ENCODE results near the gene PVRIG. TPM values are rescaled to one million over a fixed set of nuclear protein-coding genes. Genes with fewer than 3 reads are reported as not detected.

PVRIG gene
- total and polyA plus RNA-seq, 2 of the 8 experiments (the other 6 are each of a cell fraction or from before 2014, with no cell fraction given), result 0.15 TPM; not detected in 1

DNA sequence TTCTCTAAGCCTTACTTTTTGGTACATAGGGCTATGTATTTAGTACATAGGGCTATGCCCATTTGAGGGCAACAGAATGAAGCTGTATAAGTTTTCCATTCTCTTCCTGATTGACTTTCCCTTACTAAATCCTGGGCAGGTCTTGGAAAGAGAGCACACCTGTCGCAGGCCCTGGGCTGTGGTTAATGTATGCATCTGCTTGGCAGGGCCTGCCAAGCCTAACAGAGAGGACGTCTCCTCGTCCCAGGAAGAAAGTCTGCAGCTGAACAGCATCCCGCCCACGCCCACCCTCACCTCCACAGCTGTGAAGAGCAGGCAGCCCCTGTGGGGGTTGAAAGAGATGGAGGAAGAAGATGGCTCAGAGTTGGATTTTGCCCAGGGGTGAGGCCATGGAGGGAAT is 8.9 kb upstream of the PVRIG start:
- Histone ChIP-seq H3K79me2 (ENCODE audit: control insufficient read depth in 1 of 2, insufficient read depth in 2 of 2, low read length in 2 of 2) (no peaks in the 10 kb centered on the region), H3K4me1 (replicated peaks in 1 of 4; ENCODE audit: control insufficient read depth in 3 of 4, insufficient read depth in 4 of 4, low read length in 3 of 4) (peaks cover 0 to 4% (median 1%) of the 10 kb centered on the region in 4 experiments; a peak in 1 of 7 replicates), H3K4me3 (ENCODE audit: extremely low read depth in 1 of 4, insufficient read depth in 2 of 4, low read depth in 3 of 4, low read length in 4 of 4) (no peak overlapping the region), H2BK120ac (replicated peaks; ENCODE audit: low read depth, low read length) (no peak overlapping the region), H3K14ac (ENCODE audit: insufficient read length) (no peak overlapping the region), H4K20me1 (replicated peaks in 1 of 2; ENCODE audit: control insufficient read depth in 1 of 2, insufficient read depth in 2 of 2, low read length in 2 of 2) (no peaks in the 10 kb centered on the region), H2AFZ (ENCODE audit: low read length) (no peak overlapping the region), H2BK20ac (ENCODE audit: low read length) (no peak overlapping the region), H2BK5ac (ENCODE audit: low read depth, low read length) (no peak overlapping the region), H3K79me1 (ENCODE audit: low read depth, low read length) (no peaks in the 10 kb centered on the region), H2AK5ac (ENCODE audit: low read depth, low read length) (no peak overlapping the region), H4K91ac (replicated peaks; ENCODE audit: insufficient read length, low read length) (no peak overlapping the region), H2BK12ac (ENCODE audit: low read depth, low read length) (no peak overlapping the region), H3K23ac (ENCODE audit: insufficient read length) (no peak overlapping the region), H3K18ac (ENCODE audit: extremely low read depth, low read length) (no peak overlapping the region), H3K23me2 (ENCODE audit: low read depth, low read length) (no peaks in the 10 kb centered on the region), H3K27ac (ENCODE audit: low read depth, low read length) (no peak overlapping the region), H3K36me3 (ENCODE audit: control insufficient read depth in 2 of 4, insufficient read depth in 4 of 4, low read length in 3 of 4) (no peaks in the 10 kb centered on the region), H3K9me3 (ENCODE audit: insufficient read depth in 2 of 2, low read depth in 1 of 2, low read length in 1 of 2) (no peaks in the 10 kb centered on the region), H3K27me3 (replicated peaks in 1 of 4; ENCODE audit: control insufficient read depth in 3 of 4, extremely low read depth in 1 of 4, insufficient read depth in 3 of 4, low read length in 3 of 4) (peaks cover 0 to 14% (median 6%) of the 10 kb centered on the region in 4 experiments; a peak in 6 of 7 replicates), H3K56ac (replicated peaks; ENCODE audit: insufficient read length, low read depth, low read length) (no peak overlapping the region), H3K4ac (replicated peaks; ENCODE audit: insufficient read length, low read depth, low read length) (no peak overlapping the region), H4K5ac (ENCODE audit: insufficient read length, low read depth, low read length) (no peak overlapping the region), H2BK15ac (ENCODE audit: low read length) (no peak overlapping the region), H4K8ac (ENCODE audit: extremely low read depth, insufficient read depth, low read length) (no peak overlapping the region), H3K4me2 (ENCODE audit: insufficient read depth in 1 of 2, low read depth in 2 of 2, low read length in 2 of 2) (no peak overlapping the region), H3K9ac (replicated peaks in 1 of 4; ENCODE audit: extremely low read depth in 1 of 4, low read depth in 3 of 4, low read length in 3 of 4) (no peak overlapping the region)
- DNase-seq (ENCODE audit: low read depth in 1 of 2, low spot score in 2 of 2) (no peak), FAIRE-seq (no peak)
- ChIA-PET POLR2A (ENCODE audit: partially characterized antibody) (interaction anchor here (0.6 to 1.5 kb wide), 9 partner anchors 8 to 303 kb away, joined by 3 to 6 read pairs (median 3); partner anchors contain the start of genes GAL3ST4, LAMTOR4 and PVRIG), CTCF (ENCODE audit: partially characterized antibody) (interaction anchor here (0.7 to 2.4 kb wide), 5 partner anchors 24 to 79 kb away, joined by 3 to 23 read pairs (median 5); no protein-coding TSS in a partner anchor)
- 89% methylated on average over 5 of the region's 5 CpGs; no CpG with 5 or more reads in 1 of the 2 experiments for WGBS, 2 experiments (ENCODE audit: extremely low coverage in 1 of 2, insufficient coverage in 1 of 2, insufficient read length in 1 of 2, insufficient replicate concordance in 2 of 2, low coverage in 1 of 2, low lambda C conversion rate in 2 of 2, missing lambda C conversion rate in 1 of 2)
- TF ChIP-seq RNF2 (IDR thresholded peaks at IDR 0.05; ENCODE audit: borderline replicate concordance, low read depth, low read length, missing control alignments, poor library complexity, severe bottlenecking), result no peak
- TF ChIP-seq TAF7 (optimal IDR thresholded peaks at IDR 0.05; ENCODE audit: borderline replicate concordance, low read depth, low read length), result no peak
- no peak for TF ChIP-seq YY1 (IDR thresholded peaks at IDR 0.05; ENCODE audit: low read depth, low read length)
- TF ChIP-seq ZNF274 (IDR thresholded peaks at IDR 0.05; ENCODE audit: borderline replicate concordance, extremely low read depth, low read length), result no peak
- TF ChIP-seq ASH2L (IDR thresholded peaks at IDR 0.05; ENCODE audit: low read length), result no peak
- TF ChIP-seq EGR1 (IDR thresholded peaks at IDR 0.05; ENCODE audit: borderline replicate concordance, low read depth, low read length), result no peak
- TF ChIP-seq NANOG (IDR thresholded peaks at IDR 0.05; ENCODE audit: insufficient read depth, low read depth, low read length, poor library complexity, severe bottlenecking), result no peak
- TF ChIP-seq BRCA1 (IDR thresholded peaks at IDR 0.05; ENCODE audit: low read depth, low read length), result no peak
- no peak for TF ChIP-seq BCL11A (IDR thresholded peaks at IDR 0.05; ENCODE audit: low read depth in 2 of 2, low read length in 2 of 2)
- TF ChIP-seq KDM5A (IDR thresholded peaks at IDR 0.05; ENCODE audit: low read length), result no peak
- no peak for TF ChIP-seq SAP30 (IDR thresholded peaks at IDR 0.05; ENCODE audit: insufficient read depth, insufficient replicate concordance, low read length)
- TF ChIP-seq POU5F1 (IDR thresholded peaks at IDR 0.05; ENCODE audit: low read depth, low read length), result no peak
- TF ChIP-seq POLR2AphosphoS5 (IDR thresholded peaks at IDR 0.05; ENCODE audit: low read depth, low read length), result no peak; the same call in 1 of the 2 replicates
- no peak for TF ChIP-seq CBX5 (IDR thresholded peaks at IDR 0.05; ENCODE audit: low read depth, low read length)
